ENCODE results near the gene KLHL5.
"Not testable (repeated sequence)": the region's sequence is repeated elsewhere in the genome, so short reads cannot be mapped to it uniquely, and the experiment has no call there.

KLHL5 gene

DNA sequence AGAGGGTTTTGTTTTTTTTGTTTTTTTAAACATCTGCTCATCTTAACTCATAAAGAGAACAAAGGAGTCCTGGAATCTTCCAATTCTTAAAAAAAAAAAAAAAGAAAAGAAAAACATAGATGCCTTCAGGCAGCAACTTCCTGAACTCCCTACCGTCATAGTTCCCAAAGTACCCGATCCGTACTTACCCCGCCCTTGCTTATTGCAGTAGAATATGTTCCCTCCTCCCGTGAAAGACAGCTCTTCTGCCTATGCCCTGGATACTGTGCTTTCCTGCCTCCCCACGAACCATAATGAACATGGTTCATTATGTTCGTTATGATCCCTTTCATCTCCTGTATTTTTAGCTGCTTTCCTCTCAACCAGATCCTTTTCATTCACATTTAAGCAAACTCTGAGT, 40.3 kb downstream of the KLHL5 start:
- Histone ChIP-seq H3K36me3 (ENCODE audit: insufficient read depth, low read length) (no peaks in the 10 kb centered on the region; the same call in 1 of the 2 replicates), H3K9ac (ENCODE audit: low read depth, low read length) (no peak overlapping the region), H3K9me3 (ENCODE audit: control insufficient read depth, insufficient read depth, low read length) (no peaks in the 10 kb centered on the region), H3K4me1 (ENCODE audit: insufficient read depth, low read length) (no peaks in the 10 kb centered on the region)

DNA sequence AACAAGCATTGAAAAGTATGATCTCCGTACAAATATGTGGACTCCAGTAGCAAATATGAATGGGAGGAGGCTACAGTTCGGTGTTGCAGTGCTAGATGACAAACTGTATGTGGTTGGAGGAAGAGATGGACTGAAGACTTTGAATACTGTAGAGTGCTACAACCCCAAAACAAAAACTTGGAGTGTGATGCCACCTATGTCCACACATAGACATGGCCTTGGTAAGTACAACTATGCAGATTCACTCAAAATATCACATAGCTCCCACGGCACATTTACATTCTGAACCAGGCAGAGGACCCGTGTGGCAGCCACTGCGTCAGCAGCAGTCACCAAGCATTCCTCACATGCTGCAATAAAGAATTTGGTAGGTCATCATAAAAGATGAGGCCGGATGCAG, 41.3 kb downstream of the KLHL5 start:
- no peaks in the 10 kb centered on the region; the same call in 1 of the 2 replicates for H3K36me3 ChIP-seq (ENCODE audit: insufficient read depth, low read length)
- H3K9me3 ChIP-seq (ENCODE audit: control insufficient read depth, insufficient read depth, low read length), result no peaks in the 10 kb centered on the region
- no peak overlapping the region for H3K9ac ChIP-seq (ENCODE audit: low read depth, low read length)
- no peaks in the 10 kb centered on the region for H3K4me1 ChIP-seq (ENCODE audit: insufficient read depth, low read length)

DNA sequence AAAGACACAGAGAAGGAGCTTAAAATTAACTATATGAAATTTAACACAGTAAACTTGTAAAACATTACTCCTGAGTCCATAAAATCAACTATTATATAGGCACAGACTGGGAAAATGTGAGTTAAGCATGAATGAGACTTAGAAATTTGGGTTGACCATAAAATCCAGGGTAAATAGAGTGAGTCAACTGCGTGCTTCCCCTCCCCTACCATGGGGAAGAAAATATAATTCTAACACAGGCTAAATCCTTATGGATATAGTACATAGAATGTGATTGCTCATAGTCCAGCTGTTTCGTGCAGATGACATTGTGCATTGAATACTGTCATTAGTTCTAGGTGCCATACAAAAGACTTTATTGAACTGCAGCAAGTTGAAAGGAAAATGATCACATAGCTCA, 42.2 kb downstream of the KLHL5 start:
- H3K36me3 ChIP-seq (ENCODE audit: insufficient read depth, low read length), result no peaks in the 10 kb centered on the region; the same call in 1 of the 2 replicates

DNA sequence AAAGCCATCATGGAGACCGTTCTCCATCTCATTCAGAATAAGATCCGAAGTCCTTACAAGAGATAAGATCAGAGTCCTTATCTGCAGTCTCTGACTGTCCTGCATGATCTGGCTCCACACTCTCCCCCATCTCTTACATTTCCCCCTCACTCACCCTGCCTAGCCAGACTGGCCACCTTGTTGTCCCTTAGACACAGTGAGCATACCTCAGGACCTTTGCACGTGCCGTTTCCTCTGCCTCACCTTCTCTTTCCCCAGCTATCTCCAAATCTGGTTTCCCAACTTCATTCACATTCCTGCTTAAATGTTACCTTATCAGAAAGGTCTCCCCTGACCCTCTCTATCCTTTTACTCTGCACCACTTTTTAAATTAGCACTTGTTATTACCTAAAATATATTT, 44.0 kb downstream of the KLHL5 start:
- Histone ChIP-seq H3K4me1 (ENCODE audit: insufficient read depth, low read length) (no peaks in the 10 kb centered on the region), H3K9me3 (ENCODE audit: control insufficient read depth, insufficient read depth, low read length) (no peaks in the 10 kb centered on the region), H3K36me3 (ENCODE audit: insufficient read depth, low read length) (no peaks in the 10 kb centered on the region; the same call in 1 of the 2 replicates), H3K9ac (ENCODE audit: low read depth, low read length) (no peak overlapping the region)

More for the DNA sequence above, 42.2 kb downstream of the KLHL5 start:
- no peak overlapping the region for H3K9ac ChIP-seq (ENCODE audit: low read depth, low read length)
- H3K9me3 ChIP-seq (ENCODE audit: control insufficient read depth, insufficient read depth, low read length), result no peaks in the 10 kb centered on the region
- H3K4me1 ChIP-seq (ENCODE audit: insufficient read depth, low read length), result no peaks in the 10 kb centered on the region

DNA sequence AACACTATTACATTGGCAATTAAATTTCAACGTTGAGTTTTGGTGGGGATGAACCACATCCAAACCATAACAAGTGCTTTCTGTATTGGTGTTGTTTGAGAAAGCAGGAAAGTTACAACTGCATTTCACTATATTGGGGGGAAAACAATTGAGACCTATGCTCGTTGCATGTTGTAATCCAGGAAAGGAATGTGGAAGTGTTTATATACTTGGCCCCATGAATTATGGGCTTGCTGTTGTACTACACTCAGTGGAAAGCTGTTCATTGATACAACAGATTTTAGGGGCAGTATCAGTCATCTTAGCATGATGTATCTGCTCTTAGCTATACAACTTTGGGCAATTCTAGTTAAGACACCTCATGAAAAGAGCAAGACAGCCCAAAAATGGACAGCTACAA, 52.4 kb downstream of the KLHL5 start:
- Histone ChIP-seq H3K36me3 (ENCODE audit: insufficient read depth, low read length) (no peaks in the 10 kb centered on the region; the same call in 1 of the 2 replicates), H3K9me3 (ENCODE audit: control insufficient read depth, insufficient read depth, low read length) (no peaks in the 10 kb centered on the region), H3K4me1 (ENCODE audit: insufficient read depth, low read length) (no peaks in the 10 kb centered on the region), H3K9ac (ENCODE audit: low read depth, low read length) (no peak overlapping the region)

DNA sequence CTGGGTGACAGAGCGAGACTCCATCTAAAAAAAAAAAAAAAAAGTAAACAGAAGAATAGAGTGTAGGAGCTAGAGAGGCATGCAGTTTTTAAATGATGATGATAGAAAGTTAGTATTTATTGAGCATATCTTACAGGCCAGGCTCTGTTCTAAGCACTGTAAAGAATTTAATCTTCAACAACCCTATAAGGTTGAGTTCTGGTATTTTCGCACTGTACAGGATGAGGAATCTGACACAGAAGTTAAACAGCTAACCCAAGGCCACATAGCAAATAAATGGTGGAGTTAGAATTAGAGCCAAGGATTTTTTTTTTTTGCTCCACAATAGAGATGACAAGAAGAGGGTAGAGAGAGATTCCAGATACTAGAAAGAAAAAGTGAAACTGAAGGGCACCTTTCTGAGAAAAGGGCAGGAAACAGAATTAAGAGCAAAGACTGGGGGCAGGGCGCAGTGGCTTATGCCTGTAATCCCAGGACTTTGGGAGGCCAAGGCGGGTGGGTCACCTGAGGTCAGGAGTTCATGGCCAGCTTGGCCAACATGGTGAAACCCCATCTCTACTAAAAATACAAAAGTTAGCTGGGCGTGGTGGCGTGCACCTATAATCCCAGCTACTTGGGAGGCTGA, 56.1 kb downstream of the KLHL5 start:
- H3K36me3 ChIP-seq (ENCODE audit: insufficient read depth, low read length), result no peaks in the 10 kb centered on the region; the same call in 1 of the 2 replicates
- no peaks in the 10 kb centered on the region for H3K4me1 ChIP-seq (ENCODE audit: insufficient read depth, low read length)
- no peak overlapping the region for H3K9ac ChIP-seq (ENCODE audit: low read depth, low read length)
- no peaks in the 10 kb centered on the region for H3K9me3 ChIP-seq (ENCODE audit: control insufficient read depth, insufficient read depth, low read length)

DNA sequence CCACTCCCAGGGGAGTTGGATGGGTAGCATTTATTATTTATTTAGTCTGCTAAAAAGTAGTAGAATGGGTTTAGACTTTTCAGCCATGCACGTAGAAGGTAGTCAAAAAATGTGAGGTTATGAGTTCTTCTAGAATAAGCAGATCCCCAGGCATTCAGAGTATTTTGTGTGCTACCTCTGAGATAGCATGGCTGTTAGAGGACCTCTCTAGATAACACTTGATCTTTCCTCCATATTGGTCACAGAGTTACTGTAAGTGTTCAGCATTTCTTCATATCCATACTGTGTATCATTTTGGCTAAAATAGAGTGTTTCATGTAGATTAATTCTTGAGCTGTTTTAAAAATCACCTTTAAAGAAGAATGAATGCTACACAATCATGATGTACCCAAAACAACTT, 58.4 kb downstream of the KLHL5 start:
- no peaks in the 10 kb centered on the region; the same call in 1 of the 2 replicates for H3K36me3 ChIP-seq (ENCODE audit: insufficient read depth, low read length)

DNA sequence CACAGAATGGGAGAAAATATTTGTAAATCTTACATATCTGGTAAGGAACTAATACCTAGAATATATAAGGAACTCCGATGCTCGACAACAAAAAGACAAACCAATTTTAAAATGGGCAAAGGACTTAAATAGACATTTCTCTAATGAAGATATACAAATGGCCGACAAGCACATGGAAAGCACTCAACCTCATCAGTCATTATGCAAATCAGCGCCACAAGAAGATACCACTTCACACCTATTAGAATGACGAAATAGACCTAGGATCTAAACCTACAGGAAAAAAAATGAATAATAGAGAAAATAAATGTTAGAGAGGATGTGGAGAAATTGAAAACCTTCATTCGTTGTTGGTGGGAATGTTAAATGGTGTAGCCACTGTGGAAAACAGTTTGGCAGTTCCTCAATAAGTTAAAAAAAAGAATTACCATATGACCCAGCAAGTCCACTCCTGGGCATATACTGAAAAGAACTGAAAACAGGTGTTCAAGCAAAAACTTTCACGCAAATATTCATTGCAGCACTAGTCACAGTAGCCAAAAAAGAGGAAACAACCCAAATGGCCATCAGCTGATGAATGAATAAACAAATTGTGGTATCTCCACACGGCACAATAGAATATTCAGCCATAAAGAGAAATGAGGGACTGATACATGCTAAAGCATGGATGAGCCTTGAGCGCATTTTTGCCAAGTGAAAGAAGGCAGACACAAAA, 63.0 kb downstream of the KLHL5 start:
- Histone ChIP-seq H3K9me3 (ENCODE audit: control insufficient read depth, insufficient read depth, low read length) (no peaks in the 10 kb centered on the region; the same call in 1 of the 2 replicates), H3K4me1 (ENCODE audit: insufficient read depth, low read length) (no peaks in the 10 kb centered on the region), H3K9ac (ENCODE audit: low read depth, low read length) (no peak overlapping the region), H3K36me3 (ENCODE audit: insufficient read depth, low read length) (no peaks in the 10 kb centered on the region)

More for the DNA sequence above, 58.4 kb downstream of the KLHL5 start:
- H3K4me1 ChIP-seq (ENCODE audit: insufficient read depth, low read length), result no peaks in the 10 kb centered on the region
- no peak overlapping the region for H3K9ac ChIP-seq (ENCODE audit: low read depth, low read length)
- no peaks in the 10 kb centered on the region for H3K9me3 ChIP-seq (ENCODE audit: control insufficient read depth, insufficient read depth, low read length)

DNA sequence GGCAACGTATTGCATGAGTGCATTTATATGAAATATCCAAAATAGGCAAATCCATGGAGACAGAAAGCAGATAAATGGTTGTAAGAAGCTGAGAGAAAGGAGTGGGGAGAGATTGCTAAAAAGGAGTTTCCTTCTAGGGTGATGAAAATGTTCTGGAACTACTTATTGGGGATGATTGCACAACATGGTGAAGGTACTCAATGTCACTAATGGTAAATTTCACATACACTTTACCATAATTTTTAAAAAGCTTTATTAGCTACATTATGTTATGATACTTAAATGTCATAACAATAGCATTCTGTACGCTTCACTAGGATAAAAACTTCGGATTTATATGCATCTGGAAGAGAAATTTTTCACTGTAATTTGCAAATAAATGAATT, 63.6 kb downstream of the KLHL5 start:
- Histone ChIP-seq H3K36me3 (ENCODE audit: insufficient read depth, low read length) (no peaks in the 10 kb centered on the region), H3K4me1 (ENCODE audit: insufficient read depth, low read length) (no peaks in the 10 kb centered on the region), H3K9ac (ENCODE audit: low read depth, low read length) (no peak overlapping the region), H3K9me3 (ENCODE audit: control insufficient read depth, insufficient read depth, low read length) (no peaks in the 10 kb centered on the region; the same call in 1 of the 2 replicates)

DNA sequence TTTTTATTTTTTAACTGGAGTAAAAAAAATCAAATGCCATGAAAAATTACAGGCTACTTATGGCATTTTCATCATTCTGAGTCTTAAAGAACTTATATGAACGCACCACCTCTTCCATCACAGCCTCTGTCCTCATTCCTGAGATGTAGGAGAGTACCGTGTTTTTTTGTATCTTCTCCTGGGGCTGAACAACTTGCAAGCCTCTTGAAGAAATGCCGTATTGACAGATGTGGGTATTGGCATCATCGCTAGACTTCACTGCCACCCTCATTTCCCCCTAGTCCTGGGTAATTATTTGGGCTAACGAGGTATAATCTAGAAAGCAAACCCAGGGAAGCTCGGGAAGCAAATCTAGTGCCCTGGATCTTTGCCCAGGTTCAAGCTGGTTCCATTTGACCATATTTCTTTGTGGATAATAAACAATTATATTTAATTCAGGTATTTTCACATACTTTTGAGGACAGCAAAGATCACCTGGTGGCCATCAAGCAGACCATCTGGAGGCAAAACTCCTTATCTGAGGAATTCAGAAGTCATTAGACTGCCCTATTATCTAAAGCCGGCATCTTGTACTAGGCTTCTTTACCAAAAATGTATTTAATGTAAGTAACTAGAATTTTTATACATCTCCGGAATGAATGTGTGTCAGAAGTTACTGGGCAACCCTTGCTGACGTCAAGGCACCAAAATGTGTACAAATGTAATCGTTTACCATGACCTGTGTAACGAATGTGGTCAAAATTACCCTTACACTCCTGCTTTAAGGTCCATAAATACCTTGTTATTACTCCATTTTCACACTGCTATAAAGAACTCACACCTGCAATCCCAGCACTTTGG, 64.4 kb downstream of the KLHL5 start:
- Histone ChIP-seq H3K4me1 (ENCODE audit: insufficient read depth, low read length) (no peaks in the 10 kb centered on the region), H3K9ac (ENCODE audit: low read depth, low read length) (no peak overlapping the region), H3K9me3 (ENCODE audit: control insufficient read depth, insufficient read depth, low read length) (no peaks in the 10 kb centered on the region; the same call in 1 of the 2 replicates), H3K36me3 (ENCODE audit: insufficient read depth, low read length) (no peaks in the 10 kb centered on the region)

DNA sequence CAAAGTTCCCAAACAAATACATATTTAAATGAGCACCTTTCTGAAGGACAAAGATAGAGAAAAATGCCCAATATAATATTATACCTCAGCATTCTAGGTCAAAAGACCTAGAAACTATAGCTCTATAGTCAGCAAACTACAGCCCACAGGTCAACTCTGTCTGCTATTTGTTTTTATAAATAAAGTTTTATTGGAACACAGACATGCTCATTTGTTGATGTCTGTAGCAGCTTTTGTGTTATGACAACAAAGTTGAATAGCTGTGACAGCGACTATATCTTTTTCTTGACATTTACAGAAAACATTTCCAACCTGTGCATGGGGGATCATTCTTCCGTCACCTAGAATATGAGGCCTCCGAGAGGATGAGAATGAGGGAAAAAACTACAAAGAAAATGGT, 71.6 kb downstream of the KLHL5 start:
- H3K4me1 ChIP-seq (ENCODE audit: insufficient read depth, low read length), result peaks cover 7% of the 10 kb centered on the region; the same call in 1 of the 2 replicates
- H3K36me3 ChIP-seq (ENCODE audit: insufficient read depth, low read length), result no peaks in the 10 kb centered on the region
- no peaks in the 10 kb centered on the region; the same call in 1 of the 2 replicates for H3K9me3 ChIP-seq (ENCODE audit: control insufficient read depth, insufficient read depth, low read length)
- no peak overlapping the region for H3K9ac ChIP-seq (ENCODE audit: low read depth, low read length)

DNA sequence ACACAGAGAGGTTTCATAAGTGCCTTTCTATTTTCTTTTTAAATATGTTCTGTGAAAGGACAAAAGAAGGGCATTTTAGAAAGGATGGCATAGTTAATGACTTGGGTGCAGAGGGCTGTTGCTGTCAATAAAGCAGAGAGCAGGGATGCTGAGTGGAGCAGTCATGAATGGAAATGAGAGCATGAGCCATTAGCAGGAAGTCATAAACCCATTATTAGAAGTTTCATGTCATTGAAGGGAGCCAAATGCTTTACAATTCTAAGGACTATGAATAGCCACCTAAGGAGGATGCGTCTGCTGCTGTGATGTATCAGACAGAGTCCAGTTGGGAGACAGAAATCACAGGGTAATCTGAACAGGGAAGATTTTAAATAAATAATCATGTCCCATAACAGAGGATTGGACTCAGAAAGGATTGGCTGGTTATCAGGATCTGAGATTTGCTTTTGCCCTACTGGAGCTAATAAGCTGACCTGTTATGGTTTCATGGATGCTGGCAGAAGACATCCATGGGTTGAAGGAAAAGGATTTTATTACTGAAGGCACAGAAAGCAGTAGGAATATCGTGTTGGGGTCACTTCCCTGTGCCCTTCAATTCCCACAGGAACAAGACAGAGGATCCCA, 72.8 kb downstream of the KLHL5 start:
- Histone ChIP-seq H3K36me3 (ENCODE audit: insufficient read depth, low read length) (no peaks in the 10 kb centered on the region), H3K9me3 (ENCODE audit: control insufficient read depth, insufficient read depth, low read length) (no peaks in the 10 kb centered on the region), H3K9ac (ENCODE audit: low read depth, low read length) (no peak overlapping the region; the same call in 1 of the 2 replicates), H3K4me1 (ENCODE audit: insufficient read depth, low read length) (peaks cover 7% of the 10 kb centered on the region; the same call in 1 of the 2 replicates)

DNA sequence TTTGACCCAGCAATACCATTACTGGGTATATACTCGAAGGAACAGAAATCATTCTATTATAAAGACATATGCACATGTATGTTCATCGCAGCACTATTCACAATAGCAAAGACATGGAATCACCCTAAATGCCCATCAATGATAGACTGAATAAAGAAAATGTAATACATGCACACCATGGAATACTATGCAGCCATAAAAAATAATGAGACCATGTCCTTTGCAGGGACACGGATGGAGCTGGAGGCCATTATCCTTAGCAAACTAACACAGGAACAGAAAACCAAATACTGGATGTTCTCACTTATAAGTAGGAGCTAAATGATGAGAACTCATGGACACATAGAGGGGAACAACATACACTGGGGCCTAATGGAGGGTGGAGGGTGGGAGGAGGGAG, 76.2 kb downstream of the KLHL5 start:
- H3K9me3 ChIP-seq (ENCODE audit: control insufficient read depth, insufficient read depth, low read length); H3K9ac ChIP-seq (ENCODE audit: low read depth, low read length); H3K4me1 ChIP-seq (ENCODE audit: insufficient read depth, low read length); H3K36me3 ChIP-seq (ENCODE audit: insufficient read depth, low read length): not testable (repeated sequence)

DNA sequence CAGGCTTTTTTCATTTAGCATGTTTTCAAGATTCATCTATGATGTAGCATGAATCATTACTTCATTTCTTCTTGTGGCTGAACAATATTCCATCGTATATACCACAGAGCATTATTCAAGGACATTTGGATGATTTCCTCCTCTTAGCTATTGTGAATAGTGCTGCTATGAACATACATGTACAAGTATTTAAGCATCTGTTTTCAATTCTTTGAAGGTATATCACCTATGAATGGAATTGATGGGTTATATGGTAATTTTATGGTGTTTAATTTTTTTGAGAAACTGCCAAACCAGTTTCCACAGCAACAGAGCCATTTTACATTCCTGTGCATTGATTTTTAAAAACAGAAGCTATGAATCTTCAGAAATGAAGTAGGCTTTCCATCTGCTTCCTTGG, 84.2 kb downstream of the KLHL5 start:
- H3K9me3 ChIP-seq (ENCODE audit: control insufficient read depth, insufficient read depth, low read length), result no peaks in the 10 kb centered on the region
- H3K4me1 ChIP-seq (ENCODE audit: insufficient read depth, low read length), result no peaks in the 10 kb centered on the region
- H3K36me3 ChIP-seq (ENCODE audit: insufficient read depth, low read length), result no peaks in the 10 kb centered on the region
- no peak overlapping the region for H3K9ac ChIP-seq (ENCODE audit: low read depth, low read length)
